Germinal center (tissue), 1 donor: ENCODE measurements around the gene AGBL4.

Experiments
- DNase-seq: peaks from one replicate; pipeline ENCODE4 v3.0.0; 2012; ENCODE audit warnings: mixed read lengths, low spot score

The AGBL4 gene

GRCh38 chr1:49694251-49694827 is 329.4 kb downstream of the AGBL4 start:
- no peak for DNase-seq

GRCh38 chr1:49686107-49686506 is 337.6 kb downstream of the AGBL4 start:
- no peak for DNase-seq

DNA sequence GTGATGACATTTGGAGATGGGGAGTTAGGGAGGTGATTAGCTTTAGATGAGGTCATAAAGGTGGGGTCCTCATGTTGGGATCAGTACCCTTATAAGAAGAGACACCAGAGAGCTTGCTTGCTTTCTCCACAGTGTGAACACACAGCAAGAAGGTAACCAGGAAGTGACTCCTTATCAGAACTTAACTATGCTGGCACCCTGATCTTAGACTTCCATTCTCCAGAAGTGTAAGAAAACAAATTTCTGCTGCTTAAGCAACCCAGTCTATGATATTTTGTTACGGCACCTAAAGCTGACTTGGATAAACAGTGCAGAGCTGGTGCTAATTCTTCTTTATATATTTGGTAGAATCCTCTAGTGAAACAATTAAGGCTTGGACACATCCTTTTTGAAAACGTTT is 346.0 kb downstream of the AGBL4 start:
- DNase-seq, result no peak

GRCh38 chr1:49651136-49651535 is 372.6 kb downstream of the AGBL4 start:
- DNase-seq, result no peak

- DNase-seq, result no peak
These were observed 393.6 kb downstream of the AGBL4 start for GRCh38 chr1:49630156-49630555.

- no peak for DNase-seq
These were observed 396.0 kb downstream of the AGBL4 start for GRCh38 chr1:49627781-49628180.

- DNase-seq, result no peak
These were observed 397.3 kb downstream of the AGBL4 start for GRCh38 chr1:49626472-49626871.

GRCh38 chr1:49622877-49623276 is 400.9 kb downstream of the AGBL4 start:
- no peak for DNase-seq

DNA sequence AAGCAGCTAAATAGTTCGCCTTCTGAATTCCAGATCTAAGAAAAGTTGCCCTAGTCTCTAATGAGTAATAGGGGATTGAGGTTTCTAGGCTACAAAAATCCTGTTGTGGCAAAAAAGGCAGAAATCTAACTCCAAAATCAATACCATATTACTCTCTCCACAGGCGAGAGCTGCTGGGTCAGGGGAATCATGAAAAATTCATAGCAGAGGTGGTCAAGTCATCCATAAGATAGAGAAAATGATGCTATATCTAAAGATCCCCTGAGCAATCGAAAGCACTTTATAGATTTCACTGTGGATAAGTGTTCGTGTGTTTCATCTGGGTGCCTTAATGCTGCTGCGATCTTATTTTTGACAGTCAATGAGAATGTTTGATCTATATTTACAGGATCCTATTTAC is 417.7 kb downstream of the AGBL4 start:
- no peak for DNase-seq

DNA sequence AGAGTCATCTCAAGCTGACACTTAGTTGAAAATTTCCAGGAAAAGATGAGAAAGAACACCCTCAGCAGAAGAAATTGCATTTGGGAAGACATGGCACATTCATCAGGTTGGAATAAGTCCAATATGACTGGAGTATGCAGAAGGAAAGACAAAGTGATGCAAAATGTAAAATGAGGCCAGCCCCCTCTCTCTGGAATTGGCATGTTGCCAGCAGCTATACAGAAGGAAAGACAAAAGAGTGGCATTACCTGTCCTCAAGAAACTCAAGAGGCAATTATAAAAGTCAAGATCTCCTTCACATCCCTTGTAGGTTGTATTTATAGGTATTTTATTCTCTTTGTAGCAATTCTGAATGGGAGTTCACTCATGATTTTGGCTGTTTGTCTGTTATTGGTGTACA is 426.3 kb downstream of the AGBL4 start:
- no peak for DNase-seq

- no peak for DNase-seq
These were observed 447.3 kb downstream of the AGBL4 start for GRCh38 chr1:49576327-49576901.

GRCh38 chr1:49556676-49557234 is 467.0 kb downstream of the AGBL4 start:
- DNase-seq, result no peak

- DNase-seq, result no peak
These were observed 471.7 kb downstream of the AGBL4 start for GRCh38 chr1:49552101-49552500.

DNA sequence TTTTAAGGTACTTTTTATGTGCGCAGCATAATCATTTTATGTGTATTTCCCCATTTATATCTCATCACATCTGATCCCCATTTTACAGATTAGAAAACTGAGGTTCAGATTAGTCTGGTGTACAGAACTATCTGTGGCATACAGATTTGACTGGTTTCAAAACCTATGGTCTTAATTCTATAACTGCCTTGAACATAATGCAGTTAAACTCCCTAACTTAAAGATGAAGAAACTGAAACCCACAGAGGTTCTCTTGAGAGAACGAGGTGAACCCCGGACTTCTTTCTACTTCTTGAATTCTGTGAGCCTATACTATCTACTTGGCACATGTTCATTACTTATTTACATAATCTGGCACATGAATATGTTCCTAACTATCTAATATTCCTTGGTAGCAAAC is 479.1 kb downstream of the AGBL4 start:
- no peak for DNase-seq

- DNase-seq, result no peak
These were observed 482.5 kb downstream of the AGBL4 start for GRCh38 chr1:49541096-49541752.

- DNase-seq, result no peak
These were observed 496.0 kb downstream of the AGBL4 start for GRCh38 chr1:49527606-49528305.

GRCh38 chr1:49526672-49527071 is 497.1 kb downstream of the AGBL4 start:
- DNase-seq, result no peak

DNA sequence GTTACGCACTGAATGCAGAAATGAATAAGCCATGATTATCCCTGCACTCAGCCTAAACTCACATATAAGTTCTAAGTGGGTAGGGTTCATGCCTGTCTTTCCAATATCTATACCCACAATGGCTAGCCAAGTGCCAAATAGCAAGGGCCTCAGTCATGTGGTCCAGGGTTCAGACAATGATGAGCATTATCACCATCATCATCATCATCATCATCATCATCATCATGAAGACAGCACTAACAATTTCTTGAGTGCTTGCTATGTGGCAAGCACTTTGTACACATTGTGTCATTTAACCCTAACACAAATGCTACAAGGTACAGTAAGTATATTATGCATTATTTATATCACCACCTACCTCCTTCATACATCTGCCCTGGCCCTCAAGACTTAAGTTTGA is 500.0 kb downstream of the AGBL4 start:
- DNase-seq, result no peak

DNA sequence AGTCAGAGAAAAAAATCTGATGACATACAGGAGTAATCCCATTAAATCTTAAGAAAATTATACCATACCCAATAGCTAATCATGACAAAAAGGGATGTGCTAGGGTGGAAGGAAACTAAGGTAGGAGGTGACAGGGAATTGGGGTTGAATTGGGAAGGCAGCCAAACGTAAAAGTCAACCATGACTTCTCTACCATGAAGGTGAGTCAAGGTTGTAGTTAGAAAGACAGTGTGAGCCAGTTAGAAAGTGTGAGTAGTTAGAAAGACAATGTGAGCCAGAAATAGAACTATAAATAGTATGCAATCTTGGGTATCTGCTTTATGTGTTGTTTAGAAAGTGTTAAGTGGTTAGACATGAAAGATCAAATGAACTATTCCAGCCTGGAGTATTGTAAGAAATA is 556.8 kb downstream of the AGBL4 start:
- no peak for DNase-seq

GRCh38 chr1:49465486-49466185 is 558.1 kb downstream of the AGBL4 start:
- no peak for DNase-seq

DNA sequence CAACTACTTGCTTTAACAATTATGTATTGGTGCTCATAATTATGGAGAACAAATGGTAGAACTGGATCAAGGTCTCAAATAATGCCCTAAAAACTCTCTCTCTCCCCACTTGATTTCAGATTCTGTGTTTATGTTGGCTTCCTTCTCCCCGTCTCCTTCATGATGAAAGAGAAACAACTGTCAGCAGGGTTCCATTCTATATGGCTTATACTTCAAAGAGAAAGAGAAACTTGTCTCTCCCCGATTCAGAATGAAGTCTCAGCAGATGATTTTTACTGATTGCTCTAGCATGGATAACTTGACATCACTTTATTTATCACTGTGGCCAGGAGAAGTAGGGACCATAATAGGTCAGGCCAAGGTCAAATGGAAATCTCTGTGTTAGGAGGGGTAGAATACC is 575.6 kb downstream of the AGBL4 start:
- no peak for DNase-seq

DNA sequence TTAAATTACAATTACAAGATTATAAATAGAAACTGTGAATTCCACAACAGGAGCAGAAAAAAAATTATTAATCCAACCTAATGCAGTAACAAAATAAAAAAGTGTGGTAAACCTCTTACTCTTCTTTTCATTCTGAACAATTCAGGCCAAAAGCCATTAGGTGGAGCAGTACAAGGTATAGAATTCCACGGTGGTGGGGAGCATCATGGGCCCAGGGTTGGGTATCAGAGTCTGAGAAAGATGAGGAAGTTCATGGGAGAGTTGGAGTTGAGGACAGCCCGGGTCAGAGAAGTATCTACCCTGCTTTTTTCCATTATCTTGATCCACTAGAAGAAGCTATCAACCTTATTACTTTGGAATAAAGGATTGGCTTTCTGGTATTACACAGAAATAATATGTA is 586.9 kb downstream of the AGBL4 start:
- DNase-seq, result no peak
